SU-DHL-6 (cell line): Measurements from ENCODE around the gene CD79A.

Source experiments
- H2AFZ ChIP-seq: fragments of 200-600 bp; sonication (generic); 2 replicates; pipeline ENCODE4 v1.6.1; 2014; ENCODE audit warnings: low read depth, mild to moderate bottlenecking, moderate library complexity, mixed read lengths, antibody characterized with exemption, low read length; ENCODE audit not compliant: severe bottlenecking
- H3F3A ChIP-seq: fragments of 200-600 bp; shearing (Covaris generic); 2 replicates; pipeline ENCODE4 v1.6.0; 2016; ENCODE audit warnings: antibody characterized with exemption, mild to moderate bottlenecking; ENCODE audit not compliant: insufficient read depth
- H3K27ac ChIP-seq: fragments of 200-600 bp; sonication (generic); 2 replicates; pipeline ENCODE4 v1.5.1; 2016; ENCODE audit warnings: low read depth, mild to moderate bottlenecking, low read length, moderate library complexity, mixed read lengths
- H3K27me3 ChIP-seq: fragments of 200-600 bp; sonication (generic), shearing (Covaris generic); 2 replicates; pipeline ENCODE4 v1.6.0; 2014; ENCODE audit warnings: mild to moderate bottlenecking, low read length
- H3K36me3 ChIP-seq: fragments of 200-600 bp; sonication (generic); 2 replicates; pipeline ENCODE4 v1.6.1; 2014; ENCODE audit warnings: mild to moderate bottlenecking, low read length, mixed read lengths
- H3K4me2 ChIP-seq: fragments of 300-600, 200-600 bp; shearing (Covaris generic), sonication (generic); 2 replicates; pipeline ENCODE4 v1.6.0; 2014; ENCODE audit warnings: low read length, low read depth, mild to moderate bottlenecking; ENCODE audit not compliant: poor library complexity, severe bottlenecking
- H3K4me3 ChIP-seq: fragments of 200-600 bp; sonication (generic); 2 replicates; pipeline ENCODE4 v1.5.1; 2014; ENCODE audit warnings: antibody characterized with exemption, low read length, mild to moderate bottlenecking, mixed read lengths; ENCODE audit not compliant: insufficient read depth, poor library complexity, severe bottlenecking
- H3K79me2 ChIP-seq: fragments of 200-600 bp; sonication (generic); 2 replicates; pipeline ENCODE4 v1.6.1; 2014; ENCODE audit warnings: mild to moderate bottlenecking, low read length, moderate library complexity; ENCODE audit not compliant: insufficient read depth
- H3K9ac ChIP-seq: fragments of 200-600 bp; sonication (generic); 2 replicates; pipeline ENCODE4 v1.7.0; 2014; ENCODE audit warnings: mild to moderate bottlenecking, low read length
- H3K9me2 ChIP-seq: fragments of 200-600 bp; sonication (generic); replicated peaks from 2 replicates; pipeline ENCODE4 v1.6.1; 2014; ENCODE audit warnings: low read length; ENCODE audit not compliant: insufficient read depth
- H3K9me3 ChIP-seq: fragments of 200-600 bp; sonication (generic); 2 replicates; pipeline ENCODE4 v1.6.1; 2014; ENCODE audit warnings: low read length, mixed read lengths; ENCODE audit not compliant: insufficient read depth
- H4K20me1 ChIP-seq: fragments of 200-600 bp; sonication (generic); 2 replicates; pipeline ENCODE4 v1.6.1; 2014; ENCODE audit warnings: low read depth, mild to moderate bottlenecking, antibody characterized with exemption, low read length, moderate library complexity, mixed read lengths
- EZH2phosphoT487 ChIP-seq: fragments of 200-600 bp; sonication (generic), shearing (Covaris generic); conservative IDR thresholded peaks from 2 replicates; pipeline ENCODE4 v1.6.1; 2018; ENCODE audit warnings: mild to moderate bottlenecking, antibody characterized with exemption, low read length, moderate library complexity, mixed read lengths
- TF ChIP-seq, protein P1 (sequence below): fragments of 200-600 bp; sonication (generic); IDR thresholded peaks from one replicate; pipeline ENCODE4 v1.5.1; 2017; ENCODE audit warnings: antibody characterized with exemption, mild to moderate bottlenecking, low read length, moderate library complexity; ENCODE audit not compliant: insufficient read depth, poor library complexity, severe bottlenecking

Gene CD79A

DNA sequence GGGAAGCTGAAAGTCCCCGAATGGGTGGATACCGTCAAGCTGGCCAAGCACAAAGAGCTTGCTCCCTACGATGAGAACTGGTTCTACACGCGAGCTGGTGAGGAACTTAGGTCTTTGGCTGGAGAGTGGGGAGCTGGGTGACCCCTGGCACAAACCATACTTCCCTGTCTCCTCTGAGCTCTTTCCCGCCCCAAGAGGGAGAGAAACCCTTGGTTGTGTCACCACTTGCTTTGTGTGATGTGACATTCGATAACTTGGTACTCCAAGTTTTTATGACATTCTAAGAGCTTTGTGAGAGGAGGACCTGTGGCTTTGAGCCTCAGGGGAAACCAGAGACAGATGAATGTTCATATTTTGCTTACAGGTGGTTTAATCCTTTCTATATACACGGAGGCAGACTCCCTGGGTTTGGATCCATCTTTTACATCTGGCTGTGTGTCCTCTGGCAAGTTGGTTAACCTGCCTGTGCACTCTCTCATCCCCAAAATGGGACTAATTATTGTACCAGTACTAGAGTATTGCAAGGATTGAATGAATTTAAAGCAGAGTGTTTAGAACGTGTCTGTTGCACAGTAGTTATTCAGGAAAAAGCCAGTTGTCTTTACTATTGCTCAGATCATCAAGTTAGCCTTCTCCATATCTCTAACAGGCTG lies 15.8 kb upstream of the CD79A start:
- H3K9me2 ChIP-seq, result no peaks in the 10 kb centered on the region
- H3K4me2 ChIP-seq, result peak overlapping the region; percentile 66
- H3K4me3 ChIP-seq, result peak overlapping the region; percentile 82
- peaks cover 30% of the 10 kb centered on the region; the same call in 1 of the 2 replicates for H4K20me1 ChIP-seq
- H3K9me3 ChIP-seq, result no peaks in the 10 kb centered on the region
- peak overlapping the region; percentile 97 for H3K9ac ChIP-seq
- H2AFZ ChIP-seq, result no peak overlapping the region
- peak overlapping the region; percentile 84 for H3K27ac ChIP-seq
- H3F3A ChIP-seq, result peaks cover 49% of the 10 kb centered on the region
- H3K27me3 ChIP-seq, result no peaks in the 10 kb centered on the region
- TF ChIP-seq, protein P1, sequence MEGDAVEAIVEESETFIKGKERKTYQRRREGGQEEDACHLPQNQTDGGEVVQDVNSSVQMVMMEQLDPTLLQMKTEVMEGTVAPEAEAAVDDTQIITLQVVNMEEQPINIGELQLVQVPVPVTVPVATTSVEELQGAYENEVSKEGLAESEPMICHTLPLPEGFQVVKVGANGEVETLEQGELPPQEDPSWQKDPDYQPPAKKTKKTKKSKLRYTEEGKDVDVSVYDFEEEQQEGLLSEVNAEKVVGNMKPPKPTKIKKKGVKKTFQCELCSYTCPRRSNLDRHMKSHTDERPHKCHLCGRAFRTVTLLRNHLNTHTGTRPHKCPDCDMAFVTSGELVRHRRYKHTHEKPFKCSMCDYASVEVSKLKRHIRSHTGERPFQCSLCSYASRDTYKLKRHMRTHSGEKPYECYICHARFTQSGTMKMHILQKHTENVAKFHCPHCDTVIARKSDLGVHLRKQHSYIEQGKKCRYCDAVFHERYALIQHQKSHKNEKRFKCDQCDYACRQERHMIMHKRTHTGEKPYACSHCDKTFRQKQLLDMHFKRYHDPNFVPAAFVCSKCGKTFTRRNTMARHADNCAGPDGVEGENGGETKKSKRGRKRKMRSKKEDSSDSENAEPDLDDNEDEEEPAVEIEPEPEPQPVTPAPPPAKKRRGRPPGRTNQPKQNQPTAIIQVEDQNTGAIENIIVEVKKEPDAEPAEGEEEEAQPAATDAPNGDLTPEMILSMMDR, result no peak
- TF ChIP-seq EZH2phosphoT487, result no peak
- peaks cover 59% of the 10 kb centered on the region for H3K79me2 ChIP-seq
- H3K36me3 ChIP-seq, result peaks cover 37% of the 10 kb centered on the region

- TF ChIP-seq, protein P1, result no peak
- TF ChIP-seq EZH2phosphoT487, result no peak
- Histone ChIP-seq H3F3A (peaks cover 55% of the 10 kb centered on the region), H4K20me1 (peaks cover 30% of the 10 kb centered on the region; the same call in 1 of the 2 replicates)
Measured at GRCh38 chr19:41861846-41862245, 15.2 kb upstream of the CD79A start.

DNA sequence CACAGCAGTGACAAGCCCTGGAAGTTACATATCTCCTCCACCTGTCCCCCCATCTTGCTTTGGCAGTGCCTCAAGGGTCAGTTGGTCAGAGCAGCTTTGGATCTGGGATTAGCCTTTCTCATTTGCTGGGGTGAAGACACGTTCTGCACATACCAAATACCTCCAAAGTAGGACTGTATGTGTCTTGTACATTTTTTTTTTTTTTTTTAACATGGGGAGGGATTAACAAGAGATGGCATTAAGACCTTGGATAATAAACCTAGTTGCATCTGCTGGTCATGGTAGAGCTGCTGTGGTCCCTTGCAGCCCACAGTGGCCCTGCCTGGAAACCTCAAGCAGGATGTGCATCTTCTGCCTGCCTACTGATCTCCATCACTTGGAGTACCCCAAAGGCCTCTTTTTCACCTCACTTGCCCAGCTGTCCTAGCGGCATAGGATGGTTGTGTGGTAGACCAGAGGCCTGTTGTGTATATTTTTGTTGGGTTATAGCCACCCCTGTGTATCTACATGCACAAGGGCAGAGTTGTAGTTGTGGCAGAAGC lies 14.6 kb upstream of the CD79A start:
- Histone ChIP-seq H3K9ac (peak overlapping the region; percentile 97), H3K79me2 (peaks cover 72% of the 10 kb centered on the region), H2AFZ (no peak overlapping the region), H3K9me3 (no peaks in the 10 kb centered on the region), H3K36me3 (peaks cover 37% of the 10 kb centered on the region), H3K4me3 (peak overlapping the region; percentile 82), H3K9me2 (no peaks in the 10 kb centered on the region), H3F3A (peaks cover 61% of the 10 kb centered on the region), H3K4me2 (peak overlapping the region; percentile 66), H3K27ac (peak overlapping the region; percentile 84; the same call in 1 of the 2 replicates), H4K20me1 (peaks cover 30% of the 10 kb centered on the region; the same call in 1 of the 2 replicates), H3K27me3 (no peaks in the 10 kb centered on the region)
- TF ChIP-seq, protein P1, result no peak
- TF ChIP-seq EZH2phosphoT487, result no peak

More at GRCh38 chr19:41861846-41862245, 15.2 kb upstream of the CD79A start:
- no peak overlapping the region for H2AFZ ChIP-seq
- H3K9ac ChIP-seq, result peak overlapping the region; percentile 97
- peaks cover 65% of the 10 kb centered on the region for H3K79me2 ChIP-seq
- H3K9me2 ChIP-seq, result no peaks in the 10 kb centered on the region
- H3K4me2 ChIP-seq, result peak overlapping the region; percentile 66
- H3K9me3 ChIP-seq, result no peaks in the 10 kb centered on the region
- H3K36me3 ChIP-seq, result peaks cover 37% of the 10 kb centered on the region
- H3K27ac ChIP-seq, result peak overlapping the region; percentile 84
- no peaks in the 10 kb centered on the region for H3K27me3 ChIP-seq
- H3K4me3 ChIP-seq, result peak overlapping the region; percentile 82
